GM18507 (cell line): Measurements from ENCODE around the gene STARD5.

Experiments
- DNase-seq: peaks from one replicate; pipeline ENCODE4 v3.0.0; 2011; ENCODE audit warnings: low read depth; ENCODE audit not compliant: insufficient read length; ENCODE audit errors: extremely low spot score
- FAIRE-seq: peaks from 2 replicates; lab custom pipeline; 2011; peaks lifted over from hg19 to GRCh38; lab: Jason Lieb, UNC

Gene STARD5

DNA sequence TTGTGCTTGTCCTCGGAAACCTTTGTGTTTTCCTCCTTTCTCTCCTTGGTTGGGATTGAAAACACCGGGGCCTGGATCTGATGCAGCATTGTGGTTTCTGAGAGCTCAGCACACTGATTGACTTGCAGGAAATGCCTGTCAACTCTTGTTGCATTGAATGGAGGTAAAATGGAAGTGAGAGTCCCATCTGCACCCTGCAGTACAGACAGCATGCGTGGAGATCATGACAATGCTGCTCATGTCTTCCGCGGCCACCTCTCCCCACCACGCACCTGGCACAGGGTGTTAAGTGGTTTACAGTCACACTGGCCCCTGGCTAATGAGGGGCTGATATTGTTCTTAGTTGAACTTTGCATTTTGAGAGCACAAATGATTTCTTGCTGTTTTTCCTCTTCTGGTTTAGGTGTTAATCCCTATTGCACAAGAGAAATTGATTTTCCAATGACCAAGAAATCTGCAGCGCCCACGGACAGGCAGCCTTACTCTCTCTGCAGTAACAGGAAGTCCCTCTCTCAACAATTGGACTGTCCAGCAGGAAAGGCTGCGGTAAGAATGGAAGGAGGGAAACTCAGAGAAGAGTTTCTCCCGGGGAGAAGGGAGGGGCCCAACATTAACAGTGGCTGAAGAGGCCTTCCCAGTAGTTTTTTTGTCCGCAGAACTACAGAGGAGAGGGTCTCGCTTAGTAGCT is 58.5 kb downstream of the STARD5 start:
- DNase-seq (no peak), FAIRE-seq (no peak)

GRCh38 chr15:81264072-81264857 is 59.7 kb downstream of the STARD5 start:
- FAIRE-seq (no peak), DNase-seq (no peak)

GRCh38 chr15:81263477-81263876 is 60.5 kb downstream of the STARD5 start:
- FAIRE-seq: no peak

DNA sequence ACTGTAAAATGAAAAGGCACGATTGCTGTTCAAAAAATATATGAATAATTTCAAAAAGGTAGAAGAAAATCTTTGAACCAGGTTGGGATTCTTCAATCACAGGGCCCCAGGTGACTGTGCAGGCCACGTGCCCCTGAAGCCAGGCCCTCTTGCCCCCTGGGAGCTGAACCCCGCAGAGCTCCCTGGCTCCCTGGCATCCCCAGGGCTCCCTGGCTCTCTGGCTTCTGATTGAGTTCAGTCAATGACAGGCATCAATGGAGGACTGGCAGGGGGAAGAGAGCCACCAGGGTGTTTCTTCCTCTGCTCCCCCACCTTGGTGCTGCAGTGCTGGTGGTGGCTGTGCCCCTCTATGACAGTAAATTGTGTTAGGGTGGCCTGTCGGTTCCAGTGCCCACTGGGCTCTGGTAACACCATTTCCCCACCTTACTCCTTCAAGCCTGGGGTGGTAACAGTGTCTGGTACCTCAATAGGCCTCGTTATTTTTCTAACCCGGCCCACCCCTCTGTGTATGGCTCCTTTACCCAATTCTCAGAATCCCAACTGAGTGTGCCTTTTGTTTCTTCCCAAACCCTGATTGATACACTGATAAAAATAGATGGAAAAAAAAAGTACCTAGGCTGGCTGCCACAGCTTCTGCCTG is 62.6 kb downstream of the STARD5 start:
- DNase-seq (no peak), FAIRE-seq (no peak)

More at GRCh38 chr15:81263477-81263876, 60.5 kb downstream of the STARD5 start:
- DNase-seq: no peak

GRCh38 chr15:81259760-81260298 is 64.1 kb downstream of the STARD5 start:
- FAIRE-seq (no peak), DNase-seq (no peak)
